ENCODE measurements around the gene LYSMD4. TPM values are rescaled to one million over a fixed set of nuclear protein-coding genes. Genes with fewer than 3 reads are reported as not detected.

LYSMD4 gene
- total and polyA plus RNA-seq, 2 of the 8 experiments (the other 6 are each of a cell fraction or from before 2014, with no cell fraction given) = 7.5 to 17.5 TPM

DNA sequence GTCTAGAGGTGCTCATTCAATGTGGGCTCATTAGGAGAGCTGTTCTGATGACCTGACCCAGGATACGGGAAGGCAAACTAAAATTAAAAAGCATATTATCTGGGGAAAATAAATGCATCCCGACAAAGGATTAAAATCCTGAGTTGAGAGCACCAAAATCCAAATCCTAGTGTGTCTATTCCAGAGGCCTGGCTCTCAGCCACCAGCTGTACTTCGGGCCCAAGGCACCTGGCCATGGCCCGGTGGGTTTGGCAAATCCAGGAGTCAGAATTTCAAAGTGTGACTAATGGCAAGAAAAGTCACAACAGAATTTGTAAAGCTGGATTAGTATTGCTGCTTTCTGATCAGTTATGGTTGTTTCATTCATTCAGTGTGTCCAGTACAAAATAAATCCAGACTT lies 2.6 kb upstream of the LYSMD4 start:
- Histone ChIP-seq H3K23ac (ENCODE audit: insufficient read length) (no peak overlapping the region), H3K27ac (ENCODE audit: low read depth, low read length) (no peak overlapping the region), H3K27me3 (replicated peaks in 1 of 4; ENCODE audit: control insufficient read depth in 3 of 4, extremely low read depth in 1 of 4, insufficient read depth in 3 of 4, low read length in 3 of 4) (peaks cover 0 to 10% (median 3%) of the 10 kb centered on the region in 4 experiments; a peak in 4 of 7 replicates), H3K4me1 (replicated peaks in 1 of 4; ENCODE audit: control insufficient read depth in 3 of 4, insufficient read depth in 4 of 4, low read length in 3 of 4) (peaks cover 2 to 12% (median 6%) of the 10 kb centered on the region in 4 experiments; a peak in 5 of 7 replicates), H2BK5ac (ENCODE audit: low read depth, low read length) (no peak overlapping the region), H2AFZ (ENCODE audit: low read length) (no peak overlapping the region), H3K14ac (ENCODE audit: insufficient read length) (no peak overlapping the region), H3K56ac (replicated peaks; ENCODE audit: insufficient read length, low read depth, low read length) (no peak overlapping the region), H3K18ac (ENCODE audit: extremely low read depth, low read length) (no peak overlapping the region), H3K36me3 (ENCODE audit: control insufficient read depth in 2 of 4, insufficient read depth in 4 of 4, low read length in 3 of 4) (no peaks in the 10 kb centered on the region), H3K23me2 (ENCODE audit: low read depth, low read length) (peaks cover 8% of the 10 kb centered on the region; the same call in 1 of the 2 replicates), H4K5ac (ENCODE audit: insufficient read length, low read depth, low read length) (no peak overlapping the region), H3K79me2 (ENCODE audit: control insufficient read depth in 1 of 2, insufficient read depth in 2 of 2, low read length in 2 of 2) (no peaks in the 10 kb centered on the region), H3K9me3 (ENCODE audit: insufficient read depth in 2 of 2, low read depth in 1 of 2, low read length in 1 of 2) (no peaks in the 10 kb centered on the region), H4K8ac (ENCODE audit: extremely low read depth, insufficient read depth, low read length) (no peak overlapping the region), H2BK120ac (replicated peaks; ENCODE audit: low read depth, low read length) (no peak overlapping the region), H3K4me2 (ENCODE audit: insufficient read depth in 1 of 2, low read depth in 2 of 2, low read length in 2 of 2) (no peak overlapping the region), H2BK15ac (ENCODE audit: low read length) (no peak overlapping the region), H2BK20ac (ENCODE audit: low read length) (no peak overlapping the region), H4K20me1 (replicated peaks in 1 of 2; ENCODE audit: control insufficient read depth in 1 of 2, insufficient read depth in 2 of 2, low read length in 2 of 2) (no peaks in the 10 kb centered on the region), H3K79me1 (ENCODE audit: low read depth, low read length) (no peaks in the 10 kb centered on the region), H3K4ac (replicated peaks; ENCODE audit: insufficient read length, low read depth, low read length) (no peak overlapping the region), H2AK5ac (ENCODE audit: low read depth, low read length) (no peak overlapping the region), H3K9ac (replicated peaks in 1 of 4; ENCODE audit: extremely low read depth in 1 of 4, low read depth in 3 of 4, low read length in 3 of 4) (no peak overlapping the region), H3K4me3 (ENCODE audit: extremely low read depth in 1 of 4, insufficient read depth in 2 of 4, low read depth in 3 of 4, low read length in 4 of 4) (no peak overlapping the region), H4K91ac (replicated peaks; ENCODE audit: insufficient read length, low read length) (no peak overlapping the region), H2BK12ac (ENCODE audit: low read depth, low read length) (no peak overlapping the region)
- FAIRE-seq = no peak
- WGBS, 2 experiments (ENCODE audit: extremely low coverage in 1 of 2, insufficient coverage in 1 of 2, insufficient read length in 1 of 2, insufficient replicate concordance in 2 of 2, low coverage in 1 of 2, low lambda C conversion rate in 2 of 2, missing lambda C conversion rate in 1 of 2) = 94% methylated on average over 4 of the region's 4 CpGs; no CpG with 5 or more reads in 1 of the 2 experiments
- no peak for DNase-seq (ENCODE audit: low read depth in 1 of 2, low spot score in 2 of 2)
- POLR2A ChIA-PET (ENCODE audit: partially characterized antibody) = no interaction called here
- no peak for TF ChIP-seq GABPA (IDR thresholded peaks at IDR 0.05; ENCODE audit: borderline replicate concordance, insufficient read depth, low read length)
- TF ChIP-seq SRF (IDR thresholded peaks at IDR 0.05; ENCODE audit: low read depth, low read length) = no peak
- TF ChIP-seq, protein P1, sequence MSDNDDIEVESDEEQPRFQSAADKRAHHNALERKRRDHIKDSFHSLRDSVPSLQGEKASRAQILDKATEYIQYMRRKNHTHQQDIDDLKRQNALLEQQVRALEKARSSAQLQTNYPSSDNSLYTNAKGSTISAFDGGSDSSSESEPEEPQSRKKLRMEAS (IDR thresholded peaks at IDR 0.05) = no peak
- TF ChIP-seq NANOG (IDR thresholded peaks at IDR 0.05; ENCODE audit: insufficient read depth, low read depth, low read length, poor library complexity, severe bottlenecking) = no peak
- TF ChIP-seq CTCF (IDR thresholded peaks at IDR 0.05; ENCODE audit: control extremely low read depth in 1 of 3, insufficient read depth in 1 of 3, low read depth in 1 of 3, low read length in 3 of 3) = no peak
- no peak for TF ChIP-seq SIN3A (conservative IDR thresholded peaks at IDR 0.05 in 1 of 2, IDR thresholded peaks at IDR 0.05 in 1 of 2; ENCODE audit: low read depth in 1 of 2, low read length in 2 of 2)
- TF ChIP-seq SP4 (IDR thresholded peaks at IDR 0.05; ENCODE audit: low read length) = no peak
- CTCF ChIA-PET (ENCODE audit: partially characterized antibody) = interaction anchor here (0.7 to 12.7 kb wide), 4 partner anchors 10 to 448 kb away, joined by 3 to 92 read pairs (median 4); no protein-coding TSS in a partner anchor

Data from H1 (cell line).